Measurements from ENCODE around the gene SLC1A5. TPM values are rescaled to one million over a fixed set of nuclear protein-coding genes. Genes with fewer than 3 reads are reported as not detected.

The SLC1A5 gene
- polyA plus RNA-seq, 2 of the 4 experiments (the other 2 are of a cell fraction) = 184 to 302 TPM

DNA sequence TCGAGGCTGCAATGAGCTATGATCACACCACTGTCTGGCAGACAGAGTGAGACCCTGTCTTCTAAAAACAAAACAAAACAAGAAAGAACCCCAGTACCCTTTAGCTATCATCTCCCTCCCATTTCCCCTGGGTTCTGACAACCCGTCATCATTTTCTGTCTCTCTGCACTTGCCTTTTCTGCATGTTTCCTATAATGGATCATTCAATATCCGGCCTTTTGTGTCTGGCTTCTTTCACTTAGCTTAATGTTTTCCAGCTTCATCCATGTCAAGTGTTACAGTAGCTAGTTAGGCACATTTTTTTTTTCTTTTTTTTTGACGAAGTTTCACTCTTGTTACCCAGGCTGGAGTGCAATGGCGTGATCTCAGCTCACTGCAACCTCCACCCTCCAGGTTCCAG lies 45.7 kb upstream of the SLC1A5 start:
- CTCF ChIA-PET = interaction anchor here (0.8 to 44.5 kb wide), 9 partner anchors 9 to 217 kb away, joined by 3 to 1222 read pairs (median 4); no protein-coding TSS in a partner anchor
- WGBS (ENCODE audit: missing lambda C conversion rate) = 82% methylated on average over 5 of the region's 5 CpGs
- FAIRE-seq = no peak

DNA sequence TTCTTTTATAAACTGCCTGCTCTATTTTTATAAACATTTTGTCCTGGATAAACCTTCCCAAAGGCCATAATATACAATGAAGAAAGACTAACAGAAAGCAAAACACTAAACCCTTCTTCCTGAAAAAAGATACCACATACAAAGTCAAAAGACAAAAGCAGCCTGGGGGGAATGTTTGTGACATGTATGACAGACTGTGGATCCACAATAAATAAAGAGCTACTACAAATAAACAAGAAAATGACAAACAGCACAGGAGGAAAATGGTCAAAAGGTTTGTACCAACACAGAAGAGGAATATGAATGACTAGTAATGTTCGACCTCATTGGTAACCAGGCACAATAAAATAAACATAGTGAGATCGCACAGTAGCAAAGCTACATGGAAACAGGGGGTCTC lies 42.5 kb upstream of the SLC1A5 start:
- TF ChIP-seq EHF (CRISPR knock-in tag; IDR thresholded peaks at IDR 0.05) = no peak
- TF ChIP-seq CBX8 (IDR thresholded peaks at IDR 0.05) = no peak
- TF ChIP-seq, protein P1, sequence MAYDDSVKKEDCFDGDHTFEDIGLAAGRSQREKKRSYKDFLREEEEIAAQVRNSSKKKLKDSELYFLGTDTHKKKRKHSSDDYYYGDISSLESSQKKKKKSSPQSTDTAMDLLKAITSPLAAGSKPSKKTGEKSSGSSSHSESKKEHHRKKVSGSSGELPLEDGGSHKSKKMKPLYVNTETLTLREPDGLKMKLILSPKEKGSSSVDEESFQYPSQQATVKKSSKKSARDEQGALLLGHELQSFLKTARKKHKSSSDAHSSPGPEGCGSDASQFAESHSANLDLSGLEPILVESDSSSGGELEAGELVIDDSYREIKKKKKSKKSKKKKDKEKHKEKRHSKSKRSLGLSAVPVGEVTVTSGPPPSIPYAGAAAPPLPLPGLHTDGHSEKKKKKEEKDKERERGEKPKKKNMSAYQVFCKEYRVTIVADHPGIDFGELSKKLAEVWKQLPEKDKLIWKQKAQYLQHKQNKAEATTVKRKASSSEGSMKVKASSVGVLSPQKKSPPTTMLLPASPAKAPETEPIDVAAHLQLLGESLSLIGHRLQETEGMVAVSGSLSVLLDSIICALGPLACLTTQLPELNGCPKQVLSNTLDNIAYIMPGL (CRISPR knock-in tag; IDR thresholded peaks at IDR 0.05; ENCODE audit: borderline replicate concordance) = no peak
- H3K4me2 ChIP-seq = peak overlapping the region; percentile 48
- H3K4me3 ChIP-seq = no peak overlapping the region
- no peaks in the 10 kb centered on the region for H3K9me3 ChIP-seq
- ChIA-PET CTCF (interaction anchor here (1.1 to 44.5 kb wide), 20 partner anchors 9 to 182 kb away, joined by 3 to 1222 read pairs (median 8); partner anchors contain the start of gene SLC1A5), POLR2A (interaction anchor here (1.1 to 3.7 kb wide), 2 partner anchors 10 to 42 kb away, joined by 4 to 78 read pairs; partner anchors contain the start of gene SLC1A5)
- H3K27ac ChIP-seq = peak overlapping the region; percentile 78 to 79
- H3K4me1 ChIP-seq = peaks cover 10% of the 10 kb centered on the region
- ATAC-seq = no peak
- WGBS (ENCODE audit: missing lambda C conversion rate) = 92% methylated on average over 2 of the region's 2 CpGs
- peak; percentile 43 for FAIRE-seq
- DNase-seq (ENCODE audit: low read depth in 1 of 2, low spot score in 1 of 2) = no peak

More for the DNA sequence above, 45.7 kb upstream of the SLC1A5 start:
- DNase-seq (ENCODE audit: low read depth in 1 of 2, low spot score in 1 of 2) = no peak
- H3K27ac ChIP-seq = no peak overlapping the region
- no peak for TF ChIP-seq KDM1A (IDR thresholded peaks at IDR 0.05; ENCODE audit: low read depth)
- TF ChIP-seq, protein P2, sequence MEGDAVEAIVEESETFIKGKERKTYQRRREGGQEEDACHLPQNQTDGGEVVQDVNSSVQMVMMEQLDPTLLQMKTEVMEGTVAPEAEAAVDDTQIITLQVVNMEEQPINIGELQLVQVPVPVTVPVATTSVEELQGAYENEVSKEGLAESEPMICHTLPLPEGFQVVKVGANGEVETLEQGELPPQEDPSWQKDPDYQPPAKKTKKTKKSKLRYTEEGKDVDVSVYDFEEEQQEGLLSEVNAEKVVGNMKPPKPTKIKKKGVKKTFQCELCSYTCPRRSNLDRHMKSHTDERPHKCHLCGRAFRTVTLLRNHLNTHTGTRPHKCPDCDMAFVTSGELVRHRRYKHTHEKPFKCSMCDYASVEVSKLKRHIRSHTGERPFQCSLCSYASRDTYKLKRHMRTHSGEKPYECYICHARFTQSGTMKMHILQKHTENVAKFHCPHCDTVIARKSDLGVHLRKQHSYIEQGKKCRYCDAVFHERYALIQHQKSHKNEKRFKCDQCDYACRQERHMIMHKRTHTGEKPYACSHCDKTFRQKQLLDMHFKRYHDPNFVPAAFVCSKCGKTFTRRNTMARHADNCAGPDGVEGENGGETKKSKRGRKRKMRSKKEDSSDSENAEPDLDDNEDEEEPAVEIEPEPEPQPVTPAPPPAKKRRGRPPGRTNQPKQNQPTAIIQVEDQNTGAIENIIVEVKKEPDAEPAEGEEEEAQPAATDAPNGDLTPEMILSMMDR (IDR thresholded peaks at IDR 0.05) = no peak
- TF ChIP-seq, protein P3, sequence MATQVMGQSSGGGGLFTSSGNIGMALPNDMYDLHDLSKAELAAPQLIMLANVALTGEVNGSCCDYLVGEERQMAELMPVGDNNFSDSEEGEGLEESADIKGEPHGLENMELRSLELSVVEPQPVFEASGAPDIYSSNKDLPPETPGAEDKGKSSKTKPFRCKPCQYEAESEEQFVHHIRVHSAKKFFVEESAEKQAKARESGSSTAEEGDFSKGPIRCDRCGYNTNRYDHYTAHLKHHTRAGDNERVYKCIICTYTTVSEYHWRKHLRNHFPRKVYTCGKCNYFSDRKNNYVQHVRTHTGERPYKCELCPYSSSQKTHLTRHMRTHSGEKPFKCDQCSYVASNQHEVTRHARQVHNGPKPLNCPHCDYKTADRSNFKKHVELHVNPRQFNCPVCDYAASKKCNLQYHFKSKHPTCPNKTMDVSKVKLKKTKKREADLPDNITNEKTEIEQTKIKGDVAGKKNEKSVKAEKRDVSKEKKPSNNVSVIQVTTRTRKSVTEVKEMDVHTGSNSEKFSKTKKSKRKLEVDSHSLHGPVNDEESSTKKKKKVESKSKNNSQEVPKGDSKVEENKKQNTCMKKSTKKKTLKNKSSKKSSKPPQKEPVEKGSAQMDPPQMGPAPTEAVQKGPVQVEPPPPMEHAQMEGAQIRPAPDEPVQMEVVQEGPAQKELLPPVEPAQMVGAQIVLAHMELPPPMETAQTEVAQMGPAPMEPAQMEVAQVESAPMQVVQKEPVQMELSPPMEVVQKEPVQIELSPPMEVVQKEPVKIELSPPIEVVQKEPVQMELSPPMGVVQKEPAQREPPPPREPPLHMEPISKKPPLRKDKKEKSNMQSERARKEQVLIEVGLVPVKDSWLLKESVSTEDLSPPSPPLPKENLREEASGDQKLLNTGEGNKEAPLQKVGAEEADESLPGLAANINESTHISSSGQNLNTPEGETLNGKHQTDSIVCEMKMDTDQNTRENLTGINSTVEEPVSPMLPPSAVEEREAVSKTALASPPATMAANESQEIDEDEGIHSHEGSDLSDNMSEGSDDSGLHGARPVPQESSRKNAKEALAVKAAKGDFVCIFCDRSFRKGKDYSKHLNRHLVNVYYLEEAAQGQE (IDR thresholded peaks at IDR 0.05) = no peak
- TF ChIP-seq, protein P4, sequence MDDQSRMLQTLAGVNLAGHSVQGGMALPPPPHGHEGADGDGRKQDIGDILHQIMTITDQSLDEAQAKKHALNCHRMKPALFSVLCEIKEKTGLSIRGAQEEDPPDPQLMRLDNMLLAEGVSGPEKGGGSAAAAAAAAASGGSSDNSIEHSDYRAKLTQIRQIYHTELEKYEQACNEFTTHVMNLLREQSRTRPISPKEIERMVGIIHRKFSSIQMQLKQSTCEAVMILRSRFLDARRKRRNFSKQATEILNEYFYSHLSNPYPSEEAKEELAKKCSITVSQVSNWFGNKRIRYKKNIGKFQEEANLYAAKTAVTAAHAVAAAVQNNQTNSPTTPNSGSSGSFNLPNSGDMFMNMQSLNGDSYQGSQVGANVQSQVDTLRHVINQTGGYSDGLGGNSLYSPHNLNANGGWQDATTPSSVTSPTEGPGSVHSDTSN (IDR thresholded peaks at IDR 0.05) = no peak
- no peak for TF ChIP-seq CEBPB (IDR thresholded peaks at IDR 0.05)
- TF ChIP-seq CHD4 (IDR thresholded peaks at IDR 0.05; ENCODE audit: borderline replicate concordance) = no peak
- no peak for TF ChIP-seq NFE2L2 (conservative IDR thresholded peaks at IDR 0.05; ENCODE audit: low read length)
- TF ChIP-seq, protein P5, sequence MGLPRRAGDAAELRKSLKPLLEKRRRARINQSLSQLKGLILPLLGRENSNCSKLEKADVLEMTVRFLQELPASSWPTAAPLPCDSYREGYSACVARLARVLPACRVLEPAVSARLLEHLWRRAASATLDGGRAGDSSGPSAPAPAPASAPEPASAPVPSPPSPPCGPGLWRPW (IDR thresholded peaks at IDR 0.05) = no peak
- TF ChIP-seq RCOR1 (IDR thresholded peaks at IDR 0.05; ENCODE audit: low read depth, low read length) = no peak
- no peak for TF ChIP-seq NPAS2 (CRISPR knock-in tag; IDR thresholded peaks at IDR 0.05; ENCODE audit: borderline replicate concordance)
- TF ChIP-seq ZFP36 (IDR thresholded peaks at IDR 0.05; ENCODE audit: borderline replicate concordance, partially characterized antibody) = no peak
- TF ChIP-seq, protein P1 (CRISPR knock-in tag; IDR thresholded peaks at IDR 0.05; ENCODE audit: borderline replicate concordance) = no peak
- no peak for TF ChIP-seq MAFK (IDR thresholded peaks at IDR 0.05; ENCODE audit: partially characterized antibody)
- TF ChIP-seq FOSB (CRISPR knock-in tag; IDR thresholded peaks at IDR 0.05) = no peak
- TF ChIP-seq HDAC2 (IDR thresholded peaks at IDR 0.05) = no peak
- no peak for TF ChIP-seq TFCP2L1 (CRISPR knock-in tag; IDR thresholded peaks at IDR 0.05)
- POLR2A ChIA-PET = interaction anchor here (2.7 kb wide), 1 partner anchor 46 kb away, joined by 11 read pairs; the partner anchor contains the start of gene SLC1A5
- H3K4me2 ChIP-seq = no peak overlapping the region
- H3K4me1 ChIP-seq = peaks cover 8% of the 10 kb centered on the region
- no peaks in the 10 kb centered on the region for H3K9me3 ChIP-seq
- H3K4me3 ChIP-seq = no peak overlapping the region
- no peak for ATAC-seq

Measured in A549 (cell line).